Measurements from ENCODE around the gene IRF2.

The IRF2 gene

DNA sequence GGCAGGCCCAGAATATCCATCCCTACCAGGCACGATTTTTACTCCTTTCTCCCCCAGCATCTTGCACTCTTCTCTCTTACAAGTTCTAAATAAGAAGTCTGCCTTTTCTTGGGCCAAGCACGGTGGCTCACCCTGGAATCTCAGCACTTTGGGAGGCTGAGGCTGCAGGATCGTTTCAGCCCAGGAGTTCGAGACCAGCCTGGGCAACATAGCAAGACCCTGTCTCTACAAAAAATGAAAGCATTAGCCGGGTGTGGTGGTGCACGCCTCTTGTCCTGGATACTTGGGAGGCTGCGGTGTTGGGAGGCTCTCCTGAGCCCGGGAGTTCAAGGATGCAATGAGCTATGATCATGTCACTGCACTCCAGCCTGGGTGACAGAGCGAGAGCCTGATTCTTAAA is 64.8 kb downstream of the IRF2 start:
- no peak for DNase-seq (ENCODE audit: low read depth)

GRCh38 chr4:184408684-184409081 is 65.7 kb downstream of the IRF2 start:
- no peak for DNase-seq (ENCODE audit: low read depth)

- no peak for DNase-seq (ENCODE audit: low read depth)
Measured at GRCh38 chr4:184408021-184408683, 66.2 kb downstream of the IRF2 start.

GRCh38 chr4:184406958-184407391 is 67.4 kb downstream of the IRF2 start:
- no peak for DNase-seq (ENCODE audit: low read depth)

DNA sequence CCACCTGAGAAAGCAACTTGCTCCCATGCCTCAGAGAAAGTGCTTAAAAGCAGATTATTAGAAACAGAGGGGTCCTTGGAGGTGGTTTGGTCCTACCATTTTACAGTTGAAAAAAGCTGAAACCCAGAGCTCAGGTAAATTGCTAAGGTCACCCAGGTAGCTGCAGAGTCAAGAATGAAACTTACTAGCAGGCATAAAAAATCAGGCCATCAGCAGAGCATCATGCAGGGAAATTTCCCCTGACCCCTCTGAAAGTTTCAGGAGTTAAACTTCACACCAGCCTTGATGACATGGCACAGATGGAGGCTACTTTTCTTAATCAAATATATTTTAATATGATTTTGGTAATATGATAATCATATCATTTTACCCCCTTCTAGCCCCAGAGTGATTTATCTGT is 70.3 kb downstream of the IRF2 start:
- DNase-seq (ENCODE audit: low read depth) = no peak

- no peak for DNase-seq (ENCODE audit: low read depth)
Measured at GRCh38 chr4:184403384-184403781, 71.0 kb downstream of the IRF2 start.

DNA sequence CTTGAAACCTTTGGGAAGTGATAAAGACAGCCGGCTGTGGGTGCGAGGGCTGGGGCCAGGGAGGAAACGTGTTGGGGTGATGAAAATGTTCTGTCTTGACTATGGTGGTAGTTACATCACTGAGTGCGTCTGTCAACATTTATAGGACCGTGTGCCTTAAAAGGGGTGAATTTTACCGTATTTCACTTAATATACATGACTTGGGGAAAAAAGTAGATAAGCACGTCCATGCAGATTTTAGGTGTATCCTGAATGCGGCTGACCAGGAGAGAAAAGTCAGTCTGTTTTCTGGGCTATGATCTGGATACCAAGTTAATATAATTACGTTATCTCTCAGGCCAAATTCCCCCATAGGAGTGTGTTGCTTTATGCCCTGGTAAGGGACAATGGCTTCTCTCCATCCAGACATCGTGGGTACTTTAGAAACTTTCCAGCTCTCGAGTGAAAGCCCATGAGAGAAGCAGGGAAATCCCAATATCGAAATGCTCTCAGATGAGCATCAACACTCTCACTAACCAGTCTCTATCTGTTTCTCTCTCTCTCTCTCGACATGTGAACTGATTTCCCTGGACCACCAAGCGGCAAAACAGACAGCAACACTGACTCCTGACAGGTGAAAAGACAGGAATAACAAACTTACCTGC is 71.5 kb downstream of the IRF2 start:
- no peak for DNase-seq (ENCODE audit: low read depth)

DNA sequence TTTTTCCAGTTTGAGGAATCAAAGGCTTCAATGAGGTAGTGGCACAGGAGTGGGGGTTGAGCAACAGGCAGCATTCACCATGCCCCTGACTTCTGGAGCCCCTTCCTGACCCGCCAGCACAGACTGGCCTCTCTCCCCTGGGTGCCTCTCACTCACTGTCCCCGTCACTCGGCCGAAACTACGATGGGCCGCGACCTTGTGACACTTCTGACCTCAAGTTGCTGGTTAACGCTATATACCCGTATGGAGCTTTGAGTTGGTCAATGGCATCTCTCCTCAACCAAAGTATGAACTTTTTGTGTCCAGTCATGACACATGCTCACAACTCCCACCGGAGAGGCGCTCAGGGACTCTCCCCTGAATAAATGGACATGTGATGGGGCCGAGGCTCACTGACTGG is 72.1 kb downstream of the IRF2 start:
- DNase-seq (ENCODE audit: low read depth) = no peak

- no peak for DNase-seq (ENCODE audit: low read depth)
Measured at GRCh38 chr4:184401397-184402171, 72.8 kb downstream of the IRF2 start.

GRCh38 chr4:184400891-184401290 is 73.5 kb downstream of the IRF2 start:
- DNase-seq (ENCODE audit: low read depth) = no peak

DNA sequence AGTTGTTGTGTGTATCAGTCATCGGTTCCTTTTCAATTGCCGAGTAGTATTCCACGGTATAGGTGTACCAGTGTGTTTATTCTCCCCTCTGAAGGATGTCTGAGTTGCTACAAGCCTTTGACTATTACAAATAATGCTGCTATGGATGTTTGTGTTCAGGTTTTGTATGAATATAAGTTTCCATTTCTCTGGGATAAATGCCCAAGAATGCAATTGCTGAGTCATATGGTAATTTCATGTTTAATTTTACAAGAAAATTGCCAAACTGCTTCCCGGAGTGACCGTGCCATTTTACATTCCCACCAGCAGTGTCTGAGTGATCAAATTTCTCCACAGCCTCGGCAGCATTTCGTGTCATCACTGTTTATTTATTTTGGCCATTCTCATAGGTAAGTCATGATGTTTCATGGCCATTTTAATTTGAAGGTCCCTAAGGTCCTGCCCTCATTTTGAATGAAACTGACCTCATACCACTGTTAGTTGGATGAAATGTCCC is 73.9 kb downstream of the IRF2 start:
- DNase-seq (ENCODE audit: low read depth) = no peak

GRCh38 chr4:184399512-184399908 is 74.8 kb downstream of the IRF2 start:
- DNase-seq (ENCODE audit: low read depth) = no peak

DNA sequence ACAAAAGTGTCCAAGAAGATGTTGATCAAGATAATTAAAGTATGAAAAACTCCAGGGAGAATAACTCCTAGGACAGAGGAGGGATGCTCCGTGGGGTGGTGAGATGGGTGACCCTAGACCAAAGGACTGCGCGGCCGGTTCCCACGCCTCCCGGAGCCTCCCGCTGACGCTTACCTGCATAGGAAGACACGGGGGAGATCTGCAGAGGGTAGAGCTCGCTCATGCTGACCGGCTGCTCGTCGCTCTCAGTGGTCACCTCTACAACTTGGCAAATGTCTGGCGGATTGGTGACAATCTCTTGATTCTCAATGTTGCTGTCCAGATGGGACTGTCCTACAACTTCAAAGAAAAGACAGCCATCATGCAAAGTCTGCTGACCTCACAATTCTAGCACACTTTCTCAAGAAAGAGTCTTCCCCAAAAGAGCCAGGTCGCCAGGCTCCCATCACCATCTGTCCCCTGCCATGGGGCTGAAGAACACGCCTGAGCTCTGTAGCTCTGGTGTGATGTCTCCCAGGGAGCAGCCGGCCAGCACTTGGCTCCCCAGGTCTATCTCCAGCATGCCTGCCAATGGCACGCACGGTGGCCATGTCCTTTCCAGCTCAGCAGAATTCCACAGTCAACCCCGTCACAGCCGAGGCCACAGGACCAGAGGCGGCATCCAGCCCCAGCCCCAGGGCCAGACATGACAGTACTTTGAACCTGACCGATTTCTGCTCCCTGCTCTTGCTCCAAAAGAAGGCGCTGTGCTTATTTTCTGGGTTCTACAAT is 75.4 kb downstream of the IRF2 start:
- DNase-seq (ENCODE audit: low read depth) = no peak

GRCh38 chr4:184397516-184398163 is 76.7 kb downstream of the IRF2 start:
- no peak for DNase-seq (ENCODE audit: low read depth)

GRCh38 chr4:184396570-184397515 is 77.5 kb downstream of the IRF2 start:
- DNase-seq (ENCODE audit: low read depth) = no peak

DNA sequence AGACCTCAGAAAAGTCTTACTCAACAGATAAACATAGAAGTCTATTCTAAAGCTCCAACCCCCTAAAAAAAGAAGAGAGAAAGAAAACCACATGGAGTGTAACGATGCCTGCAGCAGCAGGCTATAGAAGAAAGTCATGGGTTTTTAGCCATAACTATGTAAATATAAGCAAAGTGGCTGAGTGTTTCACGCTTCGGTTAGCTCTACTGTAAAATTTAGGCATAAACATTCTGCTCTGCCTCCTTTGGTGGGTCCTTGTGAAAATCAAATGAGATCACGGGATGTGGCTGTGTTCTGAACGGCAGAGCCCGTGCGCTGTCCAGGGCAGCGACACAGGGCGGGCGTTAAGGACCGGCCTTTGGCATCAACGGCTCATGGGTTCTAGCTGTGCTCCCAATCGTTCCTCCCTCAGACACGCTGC is 78.4 kb downstream of the IRF2 start:
- no peak for DNase-seq (ENCODE audit: low read depth)

GRCh38 chr4:184395451-184395917 is 78.9 kb downstream of the IRF2 start:
- no peak for DNase-seq (ENCODE audit: low read depth)

GRCh38 chr4:184392748-184393559 is 81.4 kb downstream of the IRF2 start:
- DNase-seq (ENCODE audit: low read depth) = no peak

DNA sequence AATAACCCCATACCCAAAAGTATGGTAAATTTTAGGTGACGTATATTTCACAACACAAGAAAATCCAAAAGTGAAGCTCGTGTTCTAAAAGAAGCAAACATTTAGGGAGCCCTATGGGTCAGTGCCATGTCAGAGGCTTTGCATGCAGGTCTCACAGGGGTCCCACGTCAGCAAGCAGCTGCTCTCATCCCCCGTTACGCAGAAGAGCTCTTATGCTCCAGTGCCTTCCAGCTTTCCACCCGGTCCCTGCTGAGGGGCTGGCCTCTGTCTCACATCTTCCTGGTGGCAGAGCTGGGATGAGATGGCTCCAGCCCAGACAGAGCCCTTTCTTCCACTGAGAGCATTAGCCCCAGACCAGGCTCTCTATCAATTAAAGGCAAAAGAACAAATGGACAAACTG is 82.0 kb downstream of the IRF2 start:
- no peak for DNase-seq (ENCODE audit: low read depth)

Measured in activated T-cell treated with anti-CD3 and anti-CD28 coated beads for 24 hours (primary cell).